Measurements from ENCODE around the gene NABP2. TPM values are rescaled to one million over a fixed set of nuclear protein-coding genes. Genes with fewer than 3 reads are reported as not detected.

The NABP2 gene
- polyA plus RNA-seq, 1 donor from 2014 or later = 54.3 TPM

- Histone ChIP-seq H4K20me1 (ENCODE audit: insufficient read depth) (no peaks in the 10 kb centered on the region), H3K4me3 (ENCODE audit: low read length) (peak within 1 kb of the TSS; percentile 83), H3K9me3 (ENCODE audit: low read length) (no peaks in the 10 kb centered on the region), H3K9me2 (ENCODE audit: insufficient read depth, low read length) (no peaks in the 10 kb centered on the region), H3K79me2 (replicated peaks; ENCODE audit: insufficient read depth, low read length) (no peaks in the 10 kb centered on the region), H3K27ac (ENCODE audit: low read length) (peak within 1 kb of the TSS; percentile 80), H3K36me3 (ENCODE audit: insufficient read depth, low read length) (no peaks in the 10 kb centered on the region), H2AFZ (ENCODE audit: low read depth, low read length) (peak within 1 kb of the TSS; percentile 89), H3K27me3 (ENCODE audit: insufficient read depth, low read depth, low read length) (no peaks in the 10 kb centered on the region), H3K4me2 (ENCODE audit: low read length) (peak within 1 kb of the TSS; percentile 63), H3K9ac (ENCODE audit: low read length) (peak within 1 kb of the TSS; percentile 80), H3F3A (ENCODE audit: insufficient read depth, low read length, poor library complexity, severe bottlenecking) (no peaks in the 10 kb centered on the region)
- TF ChIP-seq EP300 (conservative IDR thresholded peaks at IDR 0.05; ENCODE audit: poor library complexity, severe bottlenecking) (peak; percentile 74), REST (IDR thresholded peaks at IDR 0.05; ENCODE audit: borderline replicate concordance) (peak; percentile 72), EZH2 (IDR thresholded peaks at IDR 0.05; ENCODE audit: borderline replicate concordance, insufficient read depth, low read length, poor library complexity, severe bottlenecking) (no peak), POLR2AphosphoS5 (IDR thresholded peaks at IDR 0.05) (peak; percentile 88), MXI1 (conservative IDR thresholded peaks at IDR 0.05; ENCODE audit: poor library complexity, severe bottlenecking) (peak; percentile 91), RAD21 (conservative IDR thresholded peaks at IDR 0.05) (peak; percentile 53), TAF1 (IDR thresholded peaks at IDR 0.05; ENCODE audit: low read depth) (peak; percentile 43), SMC3 (conservative IDR thresholded peaks at IDR 0.05; ENCODE audit: poor library complexity) (peak; percentile 66), CTCF (IDR thresholded peaks at IDR 0.05; ENCODE audit: poor library complexity, severe bottlenecking) (peak; percentile 90)
Measured at GRCh38 chr12:56266693-56267442, 42.7 kb downstream of the NABP2 start, which contains the start of gene COQ10A. TSS of gene COQ10A (plus strand) at chr12:56266942. CDS start at chr12:56267119, 177 bp downstream.

GRCh38 chr12:56267443-56268071 is 43.4 kb downstream of the NABP2 start:
- no peak for TF ChIP-seq RAD21 (conservative IDR thresholded peaks at IDR 0.05)
- H3K27me3 ChIP-seq (ENCODE audit: insufficient read depth, low read depth, low read length) = no peaks in the 10 kb centered on the region
- H3K9ac ChIP-seq (ENCODE audit: low read length) = peak overlapping the region; percentile 80
- no peaks in the 10 kb centered on the region for H3K36me3 ChIP-seq (ENCODE audit: insufficient read depth, low read length)
- peak overlapping the region; percentile 83 for H3K4me3 ChIP-seq (ENCODE audit: low read length)
- H3F3A ChIP-seq (ENCODE audit: insufficient read depth, low read length, poor library complexity, severe bottlenecking) = no peaks in the 10 kb centered on the region
- H3K9me3 ChIP-seq (ENCODE audit: low read length) = no peaks in the 10 kb centered on the region
- peak overlapping the region; percentile 44 for H3K4me2 ChIP-seq (ENCODE audit: low read length)
- H3K9me2 ChIP-seq (ENCODE audit: insufficient read depth, low read length) = no peaks in the 10 kb centered on the region
- H4K20me1 ChIP-seq (ENCODE audit: insufficient read depth) = no peaks in the 10 kb centered on the region
- peak overlapping the region; percentile 20 for H3K27ac ChIP-seq (ENCODE audit: low read length)
- H3K79me2 ChIP-seq (replicated peaks; ENCODE audit: insufficient read depth, low read length) = no peaks in the 10 kb centered on the region
- peak overlapping the region; percentile 40 for H2AFZ ChIP-seq (ENCODE audit: low read depth, low read length)

Data from neural cell (in vitro differentiated cells).